NT2/D1 (cell line): ENCODE measurements around the gene EHD1.

Experiments used
- SUZ12 ChIP-seq: IDR thresholded peaks from 2 replicates; pipeline ENCODE4 v1.6.1; 2011; ENCODE audit not compliant: insufficient read length, insufficient read depth; ENCODE audit errors: extremely low read depth
- YY1 ChIP-seq: IDR thresholded peaks from 2 replicates; pipeline ENCODE4 v1.6.1; 2011; ENCODE audit not compliant: insufficient read length, insufficient read depth
- ZNF274 ChIP-seq: IDR thresholded peaks from 2 replicates; pipeline ENCODE4 v1.6.1; 2011; ENCODE audit warnings: mild to moderate bottlenecking, low read depth, low read length

- TF ChIP-seq ZNF274 (no peak), YY1 (no peak), SUZ12 (no peak)
Measured at GRCh38 chr11:64909653-64910343, 31.4 kb upstream of the EHD1 start.
